ENCODE measurements around the gene C5AR1.
"Not testable (repeated sequence)": the region's sequence is repeated elsewhere in the genome, so short reads cannot be mapped to it uniquely, and the experiment has no call there.

C5AR1 gene

GRCh38 chr19:47274891-47275761 lies 34.5 kb upstream of the C5AR1 start:
- TF ChIP-seq, protein P1, sequence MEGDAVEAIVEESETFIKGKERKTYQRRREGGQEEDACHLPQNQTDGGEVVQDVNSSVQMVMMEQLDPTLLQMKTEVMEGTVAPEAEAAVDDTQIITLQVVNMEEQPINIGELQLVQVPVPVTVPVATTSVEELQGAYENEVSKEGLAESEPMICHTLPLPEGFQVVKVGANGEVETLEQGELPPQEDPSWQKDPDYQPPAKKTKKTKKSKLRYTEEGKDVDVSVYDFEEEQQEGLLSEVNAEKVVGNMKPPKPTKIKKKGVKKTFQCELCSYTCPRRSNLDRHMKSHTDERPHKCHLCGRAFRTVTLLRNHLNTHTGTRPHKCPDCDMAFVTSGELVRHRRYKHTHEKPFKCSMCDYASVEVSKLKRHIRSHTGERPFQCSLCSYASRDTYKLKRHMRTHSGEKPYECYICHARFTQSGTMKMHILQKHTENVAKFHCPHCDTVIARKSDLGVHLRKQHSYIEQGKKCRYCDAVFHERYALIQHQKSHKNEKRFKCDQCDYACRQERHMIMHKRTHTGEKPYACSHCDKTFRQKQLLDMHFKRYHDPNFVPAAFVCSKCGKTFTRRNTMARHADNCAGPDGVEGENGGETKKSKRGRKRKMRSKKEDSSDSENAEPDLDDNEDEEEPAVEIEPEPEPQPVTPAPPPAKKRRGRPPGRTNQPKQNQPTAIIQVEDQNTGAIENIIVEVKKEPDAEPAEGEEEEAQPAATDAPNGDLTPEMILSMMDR (IDR thresholded peaks at IDR 0.05; ENCODE audit: borderline replicate concordance, control extremely low read depth, extremely low read depth, insufficient read depth, missing control alignments): no peak
- in situ Hi-C loops (cut with MboI; ENCODE audit: low sequenced_read_pairs, unreplicated experiment): no loop called here
- DNase-seq (ENCODE audit: low spot score): no peak

DNA sequence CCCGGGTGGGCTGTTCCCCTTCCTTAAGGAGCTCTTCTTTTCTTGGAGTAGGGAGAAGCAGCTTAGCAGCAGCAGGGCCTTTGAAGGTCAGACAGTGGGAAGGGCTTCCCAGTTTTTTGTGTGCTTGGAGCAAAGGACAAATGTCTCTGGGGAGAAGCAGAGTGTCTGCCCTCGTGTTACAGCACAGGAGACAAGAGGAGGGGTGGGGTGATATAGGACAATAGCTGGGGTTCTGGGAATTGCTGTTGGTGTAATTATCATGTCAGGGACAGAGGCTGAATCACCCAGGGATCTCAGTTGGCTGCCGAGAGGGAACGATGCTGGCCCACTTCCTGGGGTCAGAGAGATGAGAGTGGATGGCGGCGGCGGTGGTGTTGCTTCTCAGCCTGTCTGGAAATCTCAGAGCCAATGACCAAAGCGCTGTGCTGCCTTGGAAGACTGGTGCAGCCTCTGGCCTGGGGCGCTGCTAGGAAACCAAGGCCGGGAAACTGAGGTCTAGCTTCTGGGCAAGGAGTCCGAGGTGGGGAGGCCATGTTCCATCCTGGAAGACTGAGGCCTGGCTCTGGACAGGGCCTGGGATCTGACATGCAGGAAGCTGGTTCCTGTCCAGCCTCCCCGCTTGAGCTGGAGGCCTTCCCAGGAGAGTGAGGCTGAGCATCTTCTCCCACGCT lies 33.7 kb upstream of the C5AR1 start:
- in situ Hi-C loops (cut with MboI; ENCODE audit: low sequenced_read_pairs, unreplicated experiment): no loop called here
- DNase-seq (ENCODE audit: low spot score): no peak
- TF ChIP-seq, protein P1 (IDR thresholded peaks at IDR 0.05; ENCODE audit: borderline replicate concordance, control extremely low read depth, extremely low read depth, insufficient read depth, missing control alignments): no peak

DNA sequence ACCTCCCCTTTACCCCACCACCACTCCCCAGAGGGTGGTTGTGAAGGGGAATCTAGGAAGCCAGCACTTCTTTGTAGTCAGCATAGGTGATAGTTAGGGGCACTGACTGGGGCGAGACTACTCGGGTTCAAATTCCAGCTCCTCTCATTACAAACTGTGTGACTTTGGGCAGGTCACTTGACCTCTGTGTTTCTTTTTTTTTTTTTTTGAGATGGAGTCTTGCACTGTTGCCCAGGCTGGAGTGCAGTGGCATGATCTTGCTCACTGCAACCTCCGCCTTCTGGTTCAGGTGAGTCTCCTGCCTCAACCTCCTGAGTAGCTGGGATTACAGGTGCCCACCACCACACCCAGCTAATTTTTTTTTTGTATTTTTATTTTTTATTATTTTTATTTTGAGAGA lies 33.1 kb upstream of the C5AR1 start:
- DNase-seq (ENCODE audit: low spot score); in situ Hi-C loops (cut with MboI; ENCODE audit: low sequenced_read_pairs, unreplicated experiment): not testable (repeated sequence)

DNA sequence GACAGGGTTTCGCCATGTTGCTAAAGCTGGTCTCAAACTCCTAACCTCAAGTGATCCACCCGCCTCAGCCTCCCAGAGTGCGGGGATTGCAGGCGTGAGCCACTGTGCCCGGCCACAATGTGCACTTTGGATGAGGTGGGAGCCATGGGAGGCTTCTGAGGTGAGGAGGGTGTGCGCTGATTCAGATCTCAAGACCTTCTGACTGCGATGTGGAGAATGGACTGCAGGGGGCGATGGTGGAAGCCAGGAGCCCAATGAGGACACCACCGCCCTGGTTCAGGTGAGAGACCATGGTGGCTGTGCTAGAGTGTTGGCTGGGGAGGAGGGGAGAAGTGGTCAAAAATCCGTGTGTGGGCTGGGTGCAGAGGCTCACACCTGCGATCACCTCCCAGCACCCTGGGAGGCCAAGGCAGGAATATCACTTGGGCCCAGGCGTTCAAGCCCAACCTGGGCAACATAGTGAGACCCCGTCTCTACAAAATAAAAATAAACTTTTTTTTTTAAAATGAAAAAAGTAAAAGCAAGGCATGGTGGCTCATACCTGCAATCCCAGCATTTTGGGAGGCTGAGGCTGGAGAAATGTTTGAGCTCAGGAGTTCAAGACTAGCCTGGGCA lies 29.4 kb upstream of the C5AR1 start:
- in situ Hi-C loops (cut with MboI; ENCODE audit: low sequenced_read_pairs, unreplicated experiment): no loop called here
- TF ChIP-seq, protein P1 (IDR thresholded peaks at IDR 0.05; ENCODE audit: borderline replicate concordance, control extremely low read depth, extremely low read depth, insufficient read depth, missing control alignments): peak; percentile 50
- DNase-seq (ENCODE audit: low spot score): peak; percentile 50

GRCh38 chr19:47283405-47284059 lies 26.1 kb upstream of the C5AR1 start:
- TF ChIP-seq, protein P1 (IDR thresholded peaks at IDR 0.05; ENCODE audit: borderline replicate concordance, control extremely low read depth, extremely low read depth, insufficient read depth, missing control alignments): no peak
- DNase-seq (ENCODE audit: low spot score): no peak
- in situ Hi-C loops (cut with MboI; ENCODE audit: low sequenced_read_pairs, unreplicated experiment): no loop called here

DNA sequence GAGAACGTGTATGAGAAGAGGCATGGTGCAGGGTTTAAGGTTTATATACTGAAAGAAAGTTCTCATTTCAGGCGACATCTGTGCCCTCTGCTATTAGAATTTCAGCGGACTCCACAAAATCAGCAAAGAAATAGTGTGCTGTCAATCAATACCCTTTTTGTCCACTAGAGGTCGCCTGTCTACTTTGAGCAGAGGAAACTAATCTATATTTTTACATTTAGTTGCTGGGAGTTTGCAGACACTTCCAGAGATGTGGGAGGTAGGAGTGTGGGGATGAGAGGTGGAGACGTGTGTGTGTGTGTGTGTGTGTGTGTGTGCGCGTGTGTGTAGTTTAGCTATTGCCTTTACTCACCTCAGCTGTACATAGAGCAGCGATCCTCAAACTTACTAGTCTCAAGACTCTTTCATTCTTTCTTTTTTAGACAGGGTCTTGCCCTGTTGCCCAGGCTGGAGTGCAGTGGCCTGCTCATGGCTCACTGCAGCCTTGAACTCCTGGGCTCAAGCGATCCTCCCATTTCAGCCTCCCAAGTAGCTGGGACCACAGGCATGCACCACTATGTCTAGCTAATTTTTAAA lies 25.2 kb upstream of the C5AR1 start:
- DNase-seq (ENCODE audit: low spot score): peak; percentile 56
- in situ Hi-C loops (cut with MboI; ENCODE audit: low sequenced_read_pairs, unreplicated experiment): no loop called here
- TF ChIP-seq, protein P1 (IDR thresholded peaks at IDR 0.05; ENCODE audit: borderline replicate concordance, control extremely low read depth, extremely low read depth, insufficient read depth, missing control alignments): peak; percentile 83
